HG03521 (cell line): ENCODE data around the gene GARRE1.
"Not testable (repeated sequence)": the region's sequence is repeated elsewhere in the genome, so short reads cannot be mapped to it uniquely, and the experiment has no call there.

ENCODE experiments used
- ATAC-seq: cut with Tn5 transposase; IDR thresholded peaks from one replicate; pipeline ENCODE4 v1.9.1; 2021; ENCODE audit warnings: mild to moderate bottlenecking, moderate library complexity; ENCODE audit not compliant: unreplicated experiment

Gene GARRE1

DNA sequence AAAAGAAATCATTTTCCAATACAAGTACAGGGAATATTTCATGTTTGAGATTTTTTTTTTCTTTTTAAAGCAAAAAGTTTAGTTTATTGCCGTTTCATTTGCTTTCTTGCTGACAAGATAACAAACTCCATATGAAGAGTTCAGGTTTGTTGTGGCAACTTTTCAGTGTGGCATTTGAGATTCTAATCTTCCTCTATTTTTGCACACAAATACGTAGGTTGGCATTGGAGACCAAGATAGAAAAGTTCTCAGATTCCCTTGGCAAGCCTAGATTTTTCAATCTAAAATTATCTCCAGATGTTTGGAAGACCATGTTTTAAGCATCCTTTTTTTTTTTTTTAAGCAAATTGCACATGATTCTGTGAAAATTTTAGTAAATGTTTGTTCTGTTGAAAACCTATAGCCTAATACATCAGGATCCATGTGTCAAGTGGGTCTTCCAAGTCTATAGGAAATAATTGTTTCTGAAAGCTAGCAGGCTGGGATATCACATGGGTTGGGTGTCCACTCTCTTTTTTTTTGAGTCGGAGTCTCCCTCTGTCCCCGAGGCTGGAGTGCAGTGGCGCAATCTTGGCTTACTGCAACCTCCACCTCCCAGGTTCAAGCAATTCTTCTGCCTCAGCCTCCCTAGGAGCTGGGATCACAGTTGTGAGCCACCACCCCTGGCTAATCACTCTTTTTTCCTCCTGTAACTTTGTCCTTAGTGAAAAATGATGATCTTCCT is 2.6 kb downstream of the GARRE1 start:
- no peak for ATAC-seq

DNA sequence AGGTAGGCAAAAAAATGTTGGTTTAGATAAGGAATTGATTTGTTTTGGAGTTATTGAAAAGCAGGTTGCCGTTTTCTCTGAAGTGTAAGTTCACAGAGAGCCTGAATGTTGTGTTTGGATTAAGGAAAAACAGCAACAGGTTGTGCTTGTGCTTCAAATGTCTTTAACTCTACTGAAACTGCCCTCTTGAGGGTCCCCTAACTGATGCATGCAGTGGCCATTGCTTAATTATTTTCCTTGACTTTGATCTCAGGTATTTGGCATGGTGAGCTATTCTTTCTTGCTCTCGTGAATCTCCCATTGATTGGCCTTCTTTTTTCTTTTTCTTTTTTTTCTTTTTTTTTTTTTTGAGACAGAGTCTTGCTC is 3.2 kb downstream of the GARRE1 start:
- ATAC-seq: no peak

DNA sequence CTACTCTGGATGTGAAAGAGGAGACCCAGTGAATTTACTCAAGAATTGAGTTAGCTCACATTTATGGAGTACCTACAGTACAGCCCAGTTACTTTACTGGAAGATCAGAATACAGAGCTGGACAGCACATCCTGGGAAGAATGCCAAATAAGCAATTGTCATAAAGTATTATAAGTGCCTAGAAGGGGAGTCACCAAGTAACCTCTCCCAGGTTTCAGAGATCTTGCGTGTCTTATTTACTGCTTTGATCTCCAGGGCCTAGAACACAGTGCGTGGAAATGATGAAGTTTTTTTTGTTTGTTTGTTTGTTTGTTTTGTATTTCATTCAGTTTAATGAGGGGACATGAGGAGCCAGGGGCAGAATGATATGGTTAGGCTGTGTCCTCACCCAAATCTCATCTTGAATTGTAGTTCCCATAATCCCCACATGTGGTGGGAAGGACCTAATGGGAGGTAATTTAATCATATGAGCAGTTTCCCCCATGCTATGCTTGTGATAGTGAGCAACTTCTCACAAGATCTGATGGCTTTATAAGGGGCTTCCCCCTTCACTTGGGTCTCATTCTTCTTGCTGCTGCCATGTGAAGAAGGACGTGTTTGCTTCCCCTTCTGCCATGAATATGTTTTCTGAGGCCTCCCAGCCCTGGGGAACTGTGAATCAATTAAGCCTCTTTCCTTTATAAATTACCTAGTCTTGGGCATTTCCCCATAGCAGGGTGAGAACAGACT is 5.2 kb downstream of the GARRE1 start:
- ATAC-seq: no peak

DNA sequence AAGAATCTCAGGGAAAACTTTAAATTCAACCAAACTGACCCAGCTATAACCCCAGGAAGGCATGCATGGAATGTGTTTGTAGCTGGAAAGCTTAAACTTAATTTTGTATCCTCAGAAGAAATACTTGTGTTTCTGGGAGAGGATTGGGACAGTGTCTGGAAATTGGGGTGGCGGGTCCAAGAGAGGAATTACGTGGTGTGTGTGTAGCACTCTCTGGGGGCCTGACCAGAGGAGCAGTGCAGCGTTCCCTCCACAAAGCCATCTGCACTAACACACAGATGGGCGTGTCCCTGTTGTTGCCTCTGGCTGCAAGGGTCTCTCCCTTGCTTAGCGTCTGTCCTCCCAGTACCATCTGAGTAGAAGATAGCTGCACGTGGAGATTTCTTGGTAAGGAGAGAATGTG is 6.4 kb downstream of the GARRE1 start:
- ATAC-seq: no peak

DNA sequence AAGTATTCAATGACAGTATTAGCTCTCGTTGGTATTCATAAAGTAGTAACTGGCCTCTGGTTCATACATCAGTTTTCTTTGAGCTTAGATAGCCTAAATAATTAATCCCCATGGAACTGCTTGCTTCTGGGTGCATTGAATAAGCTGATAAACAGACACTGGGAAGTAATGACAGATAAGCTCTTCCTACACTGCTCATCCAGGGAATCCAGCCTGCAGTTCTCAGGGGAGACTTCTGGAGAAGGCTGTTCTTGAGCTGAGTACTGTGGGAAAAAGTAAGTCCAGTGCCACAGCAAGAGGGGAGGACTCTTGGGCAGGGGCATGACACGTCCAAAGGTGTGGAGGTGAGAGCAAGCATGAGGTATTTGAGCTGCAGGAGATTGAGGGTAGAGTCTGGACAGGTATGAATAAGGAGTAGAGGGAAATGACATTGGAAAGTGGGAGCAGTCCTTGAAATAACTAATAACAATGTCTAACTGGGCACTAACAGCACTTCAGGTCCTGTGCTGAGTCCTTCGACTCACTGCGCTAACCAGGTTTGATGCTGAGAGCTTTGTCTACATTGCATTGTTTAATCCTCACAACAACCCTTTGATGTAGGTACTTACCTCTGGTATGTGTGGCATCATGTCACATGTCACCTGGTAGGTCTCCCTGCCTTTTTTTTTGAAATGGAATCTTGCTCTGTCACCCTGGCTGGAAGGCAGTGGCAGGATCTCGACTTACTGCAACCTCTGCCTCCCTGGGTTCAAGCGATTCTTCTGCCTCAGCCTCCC is 7.2 kb downstream of the GARRE1 start:
- no peak for ATAC-seq

DNA sequence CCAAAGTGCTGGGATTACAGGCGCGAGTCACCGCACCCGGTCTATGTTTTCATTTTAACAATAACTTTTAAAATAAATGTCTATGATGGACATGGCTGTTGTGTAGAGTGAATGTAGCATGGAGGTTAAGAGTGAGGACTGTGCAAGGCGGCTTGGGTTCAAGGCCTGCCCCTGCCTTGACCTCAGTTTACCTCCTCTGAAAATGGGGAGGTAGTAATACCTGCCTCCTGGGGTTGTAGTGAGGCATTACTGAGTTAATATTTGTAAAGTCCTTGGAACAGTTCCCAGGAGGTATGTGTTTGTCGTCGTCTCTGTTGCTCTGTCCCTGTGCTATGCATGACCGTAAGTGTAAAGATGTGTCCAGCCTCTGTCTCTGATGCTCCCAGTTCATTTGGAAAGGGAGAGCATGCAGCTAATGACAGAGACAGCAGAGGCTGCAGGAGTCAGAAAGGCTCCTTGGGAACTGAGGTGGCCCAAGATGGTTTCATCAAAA is 9.4 kb downstream of the GARRE1 start:
- ATAC-seq: no peak

DNA sequence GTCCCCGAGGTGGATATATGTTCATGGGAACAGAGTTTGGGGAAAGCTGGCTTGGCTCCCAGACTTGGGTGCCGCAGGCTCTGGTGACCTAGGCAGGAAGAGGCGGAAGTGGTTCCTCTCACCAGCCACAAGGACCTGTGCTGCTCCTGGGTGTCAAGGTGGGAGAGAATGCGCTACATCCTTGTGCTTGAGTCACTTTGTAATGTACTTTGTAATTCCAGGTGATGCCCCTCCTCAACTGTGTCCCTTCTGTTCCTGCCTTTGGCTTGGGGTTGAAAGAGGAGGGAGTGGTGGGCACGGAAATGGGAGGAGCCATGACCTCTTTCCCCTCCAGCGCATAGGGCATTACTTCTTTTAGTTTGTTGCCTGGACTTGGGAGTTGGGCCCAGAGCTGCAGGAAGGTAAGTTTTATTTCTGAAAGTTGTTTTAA is 10.9 kb downstream of the GARRE1 start:
- ATAC-seq: no peak

DNA sequence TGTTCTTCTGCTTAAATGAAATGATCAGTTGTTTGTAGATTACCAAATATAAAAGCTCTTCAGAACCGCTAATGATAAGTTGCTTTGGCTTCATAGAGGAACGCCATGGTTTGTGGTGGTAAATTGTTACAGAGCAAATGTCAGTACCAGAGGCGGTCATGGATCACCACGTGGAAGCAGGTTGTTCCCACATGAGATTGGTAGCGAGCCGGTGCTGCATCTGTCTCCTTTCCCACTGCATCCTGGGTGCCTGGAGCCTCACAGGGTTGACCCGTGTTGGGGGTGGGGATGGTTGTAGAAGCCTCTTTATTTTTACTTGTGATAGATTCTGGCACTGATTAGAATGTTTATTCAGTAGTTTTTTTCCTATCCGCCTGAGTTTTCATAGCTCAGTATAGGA is 14.7 kb downstream of the GARRE1 start:
- no peak for ATAC-seq

DNA sequence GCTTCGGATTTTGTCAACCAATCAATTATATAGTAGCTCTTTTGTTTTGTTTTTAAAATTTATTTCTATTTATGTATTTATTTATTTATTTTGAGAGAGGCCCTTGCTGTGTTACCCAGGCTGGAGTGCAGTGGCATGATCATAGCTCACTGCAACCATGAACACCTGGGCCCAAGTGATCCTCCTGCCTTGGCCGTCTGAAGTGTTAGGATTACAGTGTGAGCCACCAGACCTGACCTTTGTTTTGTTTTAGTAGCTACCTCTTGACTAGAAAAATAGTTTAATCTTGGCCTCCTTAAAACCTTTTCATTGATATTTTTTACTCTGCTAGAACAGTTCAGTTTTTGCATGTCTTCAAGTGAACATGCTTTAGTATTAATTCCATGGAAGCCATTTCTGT is 15.1 kb downstream of the GARRE1 start:
- ATAC-seq: no peak

DNA sequence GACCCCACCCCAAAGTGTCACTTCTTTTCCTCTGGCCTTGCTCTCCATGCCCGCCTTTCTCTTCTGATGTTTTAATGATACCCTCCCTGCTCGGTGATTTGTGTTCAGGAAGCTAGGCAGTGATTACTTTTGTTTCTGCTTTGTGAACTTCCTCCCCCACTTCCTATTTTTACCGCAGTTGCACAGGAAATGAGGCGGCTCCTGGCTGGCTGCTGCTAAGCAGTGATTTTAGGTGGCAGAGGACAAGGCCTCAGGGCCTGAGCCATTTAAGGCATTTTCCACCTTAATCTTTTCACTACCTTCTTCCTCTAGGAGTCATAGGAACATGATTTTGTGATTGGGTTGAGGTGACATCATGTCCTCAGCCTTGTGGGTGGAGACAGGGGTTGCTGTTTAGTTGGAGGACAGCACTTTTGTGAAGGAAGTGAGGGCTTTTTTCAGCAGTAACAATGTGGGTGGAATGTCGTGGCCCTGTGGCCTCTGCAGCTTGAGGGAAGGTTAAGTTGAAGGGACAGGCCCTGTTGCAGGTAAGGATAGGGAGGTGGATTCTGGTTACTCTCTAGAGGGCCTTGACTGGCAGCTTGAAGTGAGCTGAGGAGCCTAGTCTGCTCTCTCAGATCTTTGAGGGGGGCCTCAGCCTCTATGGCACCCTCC is 15.7 kb downstream of the GARRE1 start:
- ATAC-seq: no peak

DNA sequence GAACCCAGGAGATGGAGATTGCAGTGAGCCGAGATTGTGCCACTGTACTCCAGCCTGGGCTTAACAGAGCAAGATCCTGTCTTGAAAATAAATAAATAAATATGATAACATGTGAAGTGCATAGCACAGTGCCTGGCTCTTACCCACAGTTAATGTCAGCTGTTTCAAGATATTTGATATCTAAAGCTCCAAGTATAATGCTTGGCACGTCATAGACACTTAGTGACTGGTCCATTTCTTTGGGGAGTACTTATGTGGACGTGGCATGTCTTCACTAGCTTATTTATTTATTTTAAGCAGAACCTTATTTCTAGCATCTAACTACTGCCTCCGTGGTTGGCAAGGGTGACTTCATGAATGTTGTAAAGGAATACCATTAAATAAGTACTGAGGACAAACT is 18.8 kb downstream of the GARRE1 start:
- ATAC-seq: no peak

DNA sequence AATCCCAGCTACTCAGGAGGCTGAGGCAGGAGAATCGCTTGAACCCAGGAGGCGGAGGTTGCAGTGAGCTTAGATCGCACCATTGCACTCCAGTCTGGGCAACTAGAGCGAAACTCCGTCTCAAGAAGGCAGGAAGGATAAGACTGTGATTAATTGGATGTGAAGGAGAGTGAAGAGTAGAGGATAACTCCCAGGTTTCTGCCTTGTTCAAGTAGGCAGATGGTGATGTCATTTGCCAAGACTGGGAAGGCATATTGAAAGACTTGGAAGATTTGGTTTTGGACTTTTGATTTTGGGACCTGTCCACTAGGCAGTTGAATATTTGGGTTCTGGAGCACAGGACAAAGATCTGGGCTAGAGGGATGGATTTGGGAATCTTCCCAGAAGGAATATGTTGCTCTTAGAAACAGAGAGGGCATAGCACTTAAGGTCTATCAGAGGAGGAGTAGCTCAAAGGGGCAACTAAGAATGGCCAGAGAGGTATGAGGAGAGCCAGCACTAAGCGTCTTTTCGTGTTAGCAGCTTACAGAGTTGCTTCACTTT is 20.0 kb downstream of the GARRE1 start:
- no peak for ATAC-seq

DNA sequence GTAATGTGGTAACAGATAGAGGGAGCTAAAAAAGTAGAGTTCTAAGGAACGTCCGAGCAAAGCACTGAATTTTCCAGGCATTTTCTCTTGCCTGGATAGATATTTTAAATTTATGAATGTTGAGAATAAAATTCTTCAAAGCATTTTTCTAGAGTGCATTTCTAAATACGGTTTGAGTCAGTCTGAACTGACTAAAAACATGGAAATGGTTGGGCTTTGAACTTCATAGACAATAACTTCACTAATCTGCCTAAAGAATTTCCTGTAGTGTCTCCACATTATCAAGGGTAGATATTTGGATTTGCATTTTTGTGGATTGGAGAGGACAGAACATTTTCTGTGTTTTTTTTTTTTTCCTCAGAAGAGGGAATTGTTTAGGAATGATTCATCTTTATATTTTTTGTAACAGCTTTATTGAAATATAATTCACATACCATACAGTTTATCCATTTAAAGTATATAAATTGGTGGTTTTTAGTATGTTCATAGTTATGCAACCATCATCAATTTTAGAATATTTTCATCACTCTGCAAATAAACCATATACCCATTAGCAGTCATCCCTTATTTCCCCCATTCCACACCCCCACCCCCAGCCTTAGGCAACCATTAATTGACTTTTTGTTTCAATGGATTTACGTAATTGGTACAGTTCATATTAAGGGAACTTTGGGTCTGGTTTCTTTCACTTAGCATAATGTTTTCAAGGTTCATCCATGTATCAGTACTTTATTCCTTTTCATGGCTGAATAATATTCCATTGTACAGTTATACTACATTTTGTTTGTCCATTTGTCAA is 20.7 kb downstream of the GARRE1 start:
- ATAC-seq: no peak

DNA sequence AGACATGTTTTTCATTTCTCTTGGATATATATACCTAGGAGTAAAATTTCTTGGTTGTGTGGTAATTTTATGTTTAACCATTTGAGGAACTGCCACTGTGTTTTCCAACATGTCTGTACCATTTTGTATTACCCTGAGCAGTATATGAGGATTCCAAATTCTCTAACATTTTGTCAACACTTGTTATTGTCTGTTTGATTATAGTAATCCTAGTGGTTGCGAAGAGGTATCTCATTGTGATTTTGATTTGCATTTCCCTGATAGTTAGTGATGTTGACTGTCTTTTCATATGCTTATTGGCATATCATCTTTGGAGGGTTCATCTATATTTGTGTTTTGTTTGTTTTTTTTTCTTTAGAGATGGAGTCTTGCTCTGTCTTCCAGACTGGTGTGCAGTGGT is 21.4 kb downstream of the GARRE1 start:
- no peak for ATAC-seq

DNA sequence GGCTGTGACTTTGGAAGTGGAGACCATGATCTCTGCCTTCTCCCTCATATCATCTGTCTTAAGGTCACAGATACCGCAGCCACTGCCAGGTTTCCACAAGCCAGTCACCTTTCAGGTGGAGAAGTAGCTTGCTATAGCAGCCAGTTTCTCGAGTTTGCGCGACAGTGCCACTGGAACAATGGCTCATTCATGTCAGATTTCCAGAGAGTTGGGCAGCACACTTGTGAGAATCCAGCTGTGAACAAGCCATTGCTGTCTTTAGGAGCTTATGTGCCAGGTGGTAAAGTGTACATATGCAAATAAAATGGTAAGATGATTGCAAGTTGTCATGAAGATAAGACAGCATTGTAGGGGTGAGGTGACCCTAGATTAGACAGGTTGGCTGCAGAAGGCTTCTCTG is 22.3 kb downstream of the GARRE1 start:
- no peak for ATAC-seq

DNA sequence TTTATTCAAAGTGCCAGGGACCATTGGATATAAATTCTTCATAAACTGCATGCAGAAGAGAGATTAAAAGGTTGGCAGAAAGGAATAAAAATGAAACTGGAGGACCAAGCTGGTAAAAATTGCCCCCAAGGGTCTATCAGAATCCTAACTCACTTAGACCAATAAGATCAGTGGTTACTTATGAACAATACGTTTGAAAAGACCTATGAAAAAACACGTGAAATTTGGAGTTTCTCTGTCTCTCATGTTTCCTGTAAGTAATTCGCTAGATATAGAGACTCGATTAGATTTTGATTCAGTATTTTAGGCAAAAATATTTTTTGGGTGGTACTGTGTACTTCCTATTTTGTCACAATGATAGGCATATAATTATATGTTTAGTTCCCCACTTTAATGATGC is 22.9 kb downstream of the GARRE1 start:
- no peak for ATAC-seq

DNA sequence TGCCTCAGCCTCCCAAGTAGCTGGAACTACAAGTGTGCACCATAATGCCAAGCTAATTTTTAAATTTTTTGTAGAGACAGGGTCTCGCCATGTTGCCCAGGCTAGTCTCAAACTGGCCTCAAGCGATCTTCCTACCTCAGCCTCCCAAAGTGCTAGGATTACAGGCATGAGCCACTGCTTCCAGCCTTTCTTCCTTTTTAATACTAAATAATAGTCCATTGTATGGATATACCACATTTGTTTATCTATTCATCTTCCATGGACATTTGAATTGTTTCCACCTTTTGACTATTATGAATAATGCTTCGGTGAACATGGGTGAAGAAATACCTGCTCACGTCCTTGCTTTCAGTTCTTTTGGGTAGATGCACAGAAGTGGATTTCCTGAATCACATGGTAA is 24.4 kb downstream of the GARRE1 start:
- ATAC-seq: no peak

DNA sequence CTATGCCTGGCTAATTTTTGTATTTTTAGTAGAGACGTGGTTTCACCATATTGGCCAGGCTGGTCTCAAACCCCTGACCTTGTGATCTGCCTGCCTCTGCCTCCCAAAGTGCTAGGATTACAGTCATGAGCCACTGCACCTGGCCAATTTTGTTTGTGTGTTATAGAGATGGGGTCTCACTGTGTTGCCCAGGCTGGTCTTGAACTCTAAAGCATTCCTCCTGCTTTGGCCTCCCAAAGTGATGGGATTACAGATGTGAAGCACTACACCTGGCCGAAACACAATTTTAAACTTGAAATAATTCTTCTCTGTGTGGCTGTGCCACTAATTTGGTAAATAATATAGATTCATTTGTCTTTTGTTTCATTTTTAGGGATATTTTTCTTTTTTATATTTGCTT is 27.1 kb downstream of the GARRE1 start:
- not testable (repeated sequence) for ATAC-seq

DNA sequence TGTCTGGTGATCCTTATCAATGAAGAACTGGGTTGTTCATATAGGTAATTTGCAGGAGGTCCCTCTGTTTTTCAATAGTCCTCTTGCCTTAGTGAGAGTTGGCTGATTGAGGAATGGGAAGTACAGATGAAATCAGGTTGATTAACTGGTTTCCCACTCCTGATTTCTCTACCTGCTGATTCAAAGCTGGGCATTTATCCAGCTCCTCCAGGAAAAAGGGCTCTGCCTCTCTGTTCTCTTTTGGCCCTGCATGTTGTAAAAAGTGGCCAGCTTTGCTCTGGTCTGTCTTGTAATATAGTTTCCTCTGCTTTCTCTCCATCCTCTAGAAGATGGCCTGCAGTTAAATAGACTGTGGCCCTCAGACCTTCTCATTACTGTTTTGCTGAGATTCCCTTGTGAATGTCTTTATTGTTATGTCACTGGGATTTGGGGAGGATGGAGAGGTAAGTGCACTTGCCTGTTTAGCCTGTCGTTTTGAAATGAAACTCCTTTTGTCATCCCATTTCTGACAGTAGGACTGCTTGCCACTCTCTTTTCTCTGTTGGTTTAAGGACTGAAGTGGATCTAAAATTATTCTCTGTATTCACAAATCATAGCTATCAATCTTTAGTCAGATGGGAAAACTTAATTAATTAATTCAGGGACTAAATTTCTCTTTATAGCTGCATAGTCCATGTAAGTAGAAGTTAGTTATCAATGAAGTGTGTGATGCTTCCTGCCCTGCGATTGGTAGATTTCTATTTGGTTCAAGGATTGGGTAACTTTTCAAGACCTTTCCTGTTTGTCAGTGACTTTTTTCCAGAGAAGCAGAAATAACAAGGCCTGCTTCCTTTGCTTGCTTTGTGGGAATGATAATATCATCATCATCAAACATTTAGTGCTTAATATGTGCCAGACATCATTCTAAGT is 28.5 kb downstream of the GARRE1 start:
- ATAC-seq: no peak
